Stomach (tissue), 9 donors: ENCODE measurements around the gene AVPR2. TPM values are rescaled to one million over a fixed set of nuclear protein-coding genes. Genes with fewer than 3 reads are reported as not detected.
A peak's percentile ranks its signal among the peaks of the same experiment; 100 is the strongest.

Experiments
- DNase-seq, 2 donors: peaks; one replicate each; pipeline versions ENCODE4 v3.0.0 to v3.0.0-alpha.2; 2013 to 2019
- H3K27ac ChIP-seq, 5 donors: fragments of 200-600 bp in 4 of 5; sonication (generic) in 4 of 5; one replicate each; pipeline ENCODE4 v1.5.1; 2013 to 2019; ENCODE audit warnings: mild to moderate bottlenecking in 1 of 5, moderate library complexity in 1 of 5
- H3K27me3 ChIP-seq, 3 donors: fragments of 200-600 bp; sonication (generic); one replicate each; pipeline ENCODE4 v1.5.1; 2017 to 2019; ENCODE audit warnings: mixed run types in 1 of 3
- H3K36me3 ChIP-seq, 4 donors: fragments of 200-600 bp; sonication (generic); 1 replicate in 3 of 4; 2 replicates in 1 of 4; pipeline ENCODE4 v1.5.1; 2016 to 2019
- H3K4me1 ChIP-seq, 4 donors: fragments of 200-600 bp; sonication (generic); one replicate each; pipeline ENCODE4 v1.5.1; 2016 to 2019
- H3K4me3 ChIP-seq, 4 donors: fragments of 200-600 bp; sonication (generic) in 3 of 4; one replicate each; pipeline ENCODE4 v1.5.1; 2016 to 2019; ENCODE audit warnings: mild to moderate bottlenecking in 1 of 4
- H3K9me3 ChIP-seq, 4 donors: fragments of 200-600 bp; sonication (generic); one replicate each; pipeline ENCODE4 v1.5.1; 2016 to 2019
- CTCF ChIP-seq, 7 experiments: fragments of 450-650 bp in 4 of 7; fragments of 200-600 bp in 3 of 7; sonication (generic) in 3 of 7; IDR thresholded peaks; one replicate each; pipeline ENCODE4 v1.5.1; 2016 to 2019; ENCODE audit warnings: antibody characterized with exemption in 7 of 7, control low read depth in 2 of 7, mild to moderate bottlenecking in 1 of 7
- EP300 ChIP-seq: sonication (generic); formaldehyde crosslinking; IDR thresholded peaks from one replicate; pipeline ENCODE4 v1.6.1; 2017; ENCODE audit warnings: antibody characterized with exemption
- POLR2A ChIP-seq, 4 donors: fragments of 450-650 bp; IDR thresholded peaks; one replicate each; pipeline ENCODE4 v1.6.1; 2016; ENCODE audit warnings: antibody characterized with exemption in 4 of 4, control low read depth in 2 of 4, mild to moderate bottlenecking in 1 of 4, moderate library complexity in 1 of 4
- POLR2AphosphoS5 ChIP-seq, 3 donors: sonication (generic); formaldehyde crosslinking; IDR thresholded peaks; one replicate each; pipeline ENCODE4 v1.6.1; 2016; ENCODE audit warnings: antibody characterized with exemption in 3 of 3
- WGBS, 5 donors: extraction: QIAGEN DNeasy Blood & Tissue Kit in 3 of 5; methylation state at CpG; one replicate each; pipeline versions ENCODE4 v1.1.5 to v1.1.7; 2013 to 2018; 5-methylcytosine and 5-hydroxymethylcytosine counted together
- intact Hi-C: fragments of 100-400 bp; cut with DNase I; formaldehyde crosslinking; loops from one replicate; pipeline ENCODE4 v1.15.1; 2023; ENCODE audit warnings: low total_unique reads
- polyA plus RNA-seq, 3 donors: library from polyadenylated mRNA; stranded (reverse); fragments of 200-250 nt; gene quantifications; one replicate each; pipeline ENCODE4 v1.2.3, GENCODE V29; 2013
- total RNA-seq, 5 donors: library from RNA; depleted of rRNA; stranded (reverse); fragments of >200 nt; gene quantifications; one replicate each; pipeline versions ENCODE4 v1.1.0 to v1.2.3, GENCODE V29; 2014 to 2016
- donor health status: healthy with polysubstance abuse.
- donor health status: Bipolar disorder and iron deficiency.
- donor health status: healthy.

AVPR2 gene
- total and polyA plus RNA-seq, 8 donors = 0.19 to 1.4 (median 0.72) TPM; not detected in 4

- no peaks in the 10 kb centered on the region for H3K36me3 ChIP-seq
- H3K27me3 ChIP-seq = peaks cover 37 to 99% (median 92%) of the 10 kb centered on the region in 3 donors
- intact Hi-C loops = no loop called here
Observed at GRCh38 chrX:153882557-153882956, 21.9 kb upstream of the AVPR2 start.

GRCh38 chrX:153883163-153883843 is 21.2 kb upstream of the AVPR2 start:
- intact Hi-C loops = no loop called here
- no peak for TF ChIP-seq POLR2AphosphoS5 (IDR thresholded peaks at IDR 0.05)
- Histone ChIP-seq H3K27me3 (peaks cover 37 to 99% (median 96%) of the 10 kb centered on the region in 3 donors), H3K36me3 (no peaks in the 10 kb centered on the region), H3K27ac (no peak overlapping the region), H3K4me1 (peaks cover 0 to 13% (median 9%) of the 10 kb centered on the region in 4 donors), H3K9me3 (no peaks in the 10 kb centered on the region), H3K4me3 (no peak overlapping the region)
- WGBS, 5 donors = 42 to 60% (median 55%) methylated on average over 9 to 12 of the region's 13 CpGs
- DNase-seq = no peak

More at GRCh38 chrX:153882557-153882956, 21.9 kb upstream of the AVPR2 start:
- no peak overlapping the region for H3K27ac ChIP-seq
- H3K4me1 ChIP-seq = peaks cover 0 to 13% (median 9%) of the 10 kb centered on the region in 4 donors
- no peak for DNase-seq
- no peak overlapping the region for H3K4me3 ChIP-seq
- 33 to 88% (median 41%) methylated on average over 3 to 7 of the region's 7 CpGs for WGBS, 5 donors
- TF ChIP-seq POLR2A (IDR thresholded peaks at IDR 0.05) (no peak), POLR2AphosphoS5 (IDR thresholded peaks at IDR 0.05) (no peak), EP300 (no peak), CTCF (IDR thresholded peaks at IDR 0.05) (no peak)
- no peaks in the 10 kb centered on the region for H3K9me3 ChIP-seq

- no peak for DNase-seq
- H3K36me3 ChIP-seq = no peaks in the 10 kb centered on the region
- intact Hi-C loops = no loop called here
- WGBS, 5 donors = 47 to 55% (median 52%) methylated on average over 8 to 13 of the region's 13 CpGs
- peaks cover 0 to 13% (median 9%) of the 10 kb centered on the region in 4 donors for H3K4me1 ChIP-seq
- no peak overlapping the region for H3K4me3 ChIP-seq
- H3K27ac ChIP-seq = no peak overlapping the region
- TF ChIP-seq POLR2A (IDR thresholded peaks at IDR 0.05) (no peak), CTCF (IDR thresholded peaks at IDR 0.05) (no peak), POLR2AphosphoS5 (IDR thresholded peaks at IDR 0.05) (no peak), EP300 (no peak)
- H3K27me3 ChIP-seq = peaks cover 37 to 91% (median 90%) of the 10 kb centered on the region in 3 donors
- no peaks in the 10 kb centered on the region for H3K9me3 ChIP-seq
Observed at GRCh38 chrX:153884136-153884535, 20.3 kb upstream of the AVPR2 start.

- DNase-seq = no peak
Observed at GRCh38 chrX:153884590-153884989, 19.9 kb upstream of the AVPR2 start.

More at GRCh38 chrX:153884590-153884989, 19.9 kb upstream of the AVPR2 start:
- Histone ChIP-seq H3K4me3 (peak overlapping the region in 1 of 4 donors; percentile 33), H3K36me3 (no peaks in the 10 kb centered on the region), H3K9me3 (no peaks in the 10 kb centered on the region), H3K4me1 (peaks cover 0 to 13% (median 9%) of the 10 kb centered on the region in 4 donors), H3K27ac (no peak overlapping the region), H3K27me3 (peaks cover 37 to 87% (median 86%) of the 10 kb centered on the region in 3 donors)
- intact Hi-C loops = no loop called here
- 40 to 65% (median 46%) methylated on average over 1 to 6 of the region's 6 CpGs for WGBS, 5 donors
- TF ChIP-seq POLR2A (IDR thresholded peaks at IDR 0.05) = no peak
- TF ChIP-seq CTCF (IDR thresholded peaks at IDR 0.05) = no peak
- no peak for TF ChIP-seq POLR2AphosphoS5 (IDR thresholded peaks at IDR 0.05)
- TF ChIP-seq EP300 = no peak
